Activated T-cell treated with anti-CD3 and anti-CD28 coated beads for 24 hours (primary cell): ENCODE measurements around the gene SLC30A2.
"Not testable (repeated sequence)": the region's sequence is repeated elsewhere in the genome, so short reads cannot be mapped to it uniquely, and the experiment has no call there.

ENCODE experiments used
- DNase-seq: peaks from one replicate; pipeline ENCODE4 v3.0.0-alpha.2; 2020; ENCODE audit warnings: low read depth

Gene SLC30A2, protein sequence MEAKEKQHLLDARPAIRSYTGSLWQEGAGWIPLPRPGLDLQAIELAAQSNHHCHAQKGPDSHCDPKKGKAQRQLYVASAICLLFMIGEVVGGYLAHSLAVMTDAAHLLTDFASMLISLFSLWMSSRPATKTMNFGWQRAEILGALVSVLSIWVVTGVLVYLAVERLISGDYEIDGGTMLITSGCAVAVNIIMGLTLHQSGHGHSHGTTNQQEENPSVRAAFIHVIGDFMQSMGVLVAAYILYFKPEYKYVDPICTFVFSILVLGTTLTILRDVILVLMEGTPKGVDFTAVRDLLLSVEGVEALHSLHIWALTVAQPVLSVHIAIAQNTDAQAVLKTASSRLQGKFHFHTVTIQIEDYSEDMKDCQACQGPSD

DNA sequence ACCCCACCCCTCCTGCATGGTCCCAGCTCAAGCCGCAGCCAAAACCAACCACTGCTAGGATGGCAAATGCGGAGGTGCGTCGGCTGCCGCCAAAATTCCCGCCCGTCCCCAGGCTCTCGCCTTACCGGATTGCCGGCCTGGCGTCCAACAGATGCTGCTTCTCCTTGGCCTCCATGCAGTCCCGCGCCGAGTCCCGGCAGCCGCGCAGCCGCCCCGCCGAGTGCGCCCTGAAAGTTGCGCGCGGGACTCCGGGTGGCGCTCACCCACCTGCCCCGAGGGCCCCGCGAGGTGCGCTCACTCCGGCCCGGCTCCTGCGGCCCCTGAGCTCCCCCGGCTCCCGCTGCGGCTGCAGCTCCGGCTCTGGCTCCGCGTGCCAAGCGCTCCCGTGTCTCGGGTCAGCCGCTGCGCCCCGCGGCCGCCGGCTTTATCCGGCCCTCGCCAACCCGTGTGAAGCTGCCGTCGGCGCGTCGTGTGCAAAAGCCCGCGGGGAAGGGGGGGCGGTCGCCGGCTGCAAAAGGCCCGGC is at the start of gene SLC30A2:
TSS of gene SLC30A2 (minus strand) at position 397 of the 524 bp plus-strand sequence. CDS start at position 175, 222 bp downstream.
- no peak for DNase-seq

DNA sequence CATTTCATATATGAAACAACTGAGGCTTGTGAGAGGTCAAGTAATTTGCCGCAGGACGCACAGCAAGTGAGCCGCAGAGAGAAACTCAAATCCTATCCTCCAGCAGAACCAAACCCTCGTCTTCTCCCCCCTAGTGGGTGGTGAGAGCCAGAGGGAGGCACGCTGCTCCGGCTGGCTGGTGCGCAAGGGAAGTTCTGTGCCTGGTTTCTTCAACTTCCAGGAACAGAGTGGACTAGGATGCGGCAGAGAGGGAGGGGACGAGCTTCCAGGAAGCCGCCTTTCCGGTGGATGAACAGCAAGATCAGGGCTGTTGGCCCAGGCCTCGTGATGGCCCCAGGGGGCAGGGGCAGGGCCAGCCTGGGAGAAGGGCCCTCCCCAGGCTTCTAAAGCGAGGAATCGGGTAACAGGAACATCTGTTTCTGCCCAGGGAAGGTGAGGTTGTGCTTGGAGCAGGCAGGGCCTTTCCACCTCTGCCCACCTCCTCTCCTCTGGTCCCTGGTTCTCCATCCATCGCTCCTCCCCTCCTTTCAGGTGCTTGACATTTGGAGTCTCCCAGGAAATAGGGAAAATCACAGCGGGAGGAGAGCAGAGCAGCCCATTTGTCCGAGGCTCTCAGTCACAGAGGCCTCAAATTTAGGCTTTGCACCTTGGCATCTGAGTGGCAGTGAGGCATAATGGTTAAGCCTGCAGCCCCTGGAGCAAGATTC is 48.9 kb upstream of the SLC30A2 start:
- DNase-seq: no peak

DNA sequence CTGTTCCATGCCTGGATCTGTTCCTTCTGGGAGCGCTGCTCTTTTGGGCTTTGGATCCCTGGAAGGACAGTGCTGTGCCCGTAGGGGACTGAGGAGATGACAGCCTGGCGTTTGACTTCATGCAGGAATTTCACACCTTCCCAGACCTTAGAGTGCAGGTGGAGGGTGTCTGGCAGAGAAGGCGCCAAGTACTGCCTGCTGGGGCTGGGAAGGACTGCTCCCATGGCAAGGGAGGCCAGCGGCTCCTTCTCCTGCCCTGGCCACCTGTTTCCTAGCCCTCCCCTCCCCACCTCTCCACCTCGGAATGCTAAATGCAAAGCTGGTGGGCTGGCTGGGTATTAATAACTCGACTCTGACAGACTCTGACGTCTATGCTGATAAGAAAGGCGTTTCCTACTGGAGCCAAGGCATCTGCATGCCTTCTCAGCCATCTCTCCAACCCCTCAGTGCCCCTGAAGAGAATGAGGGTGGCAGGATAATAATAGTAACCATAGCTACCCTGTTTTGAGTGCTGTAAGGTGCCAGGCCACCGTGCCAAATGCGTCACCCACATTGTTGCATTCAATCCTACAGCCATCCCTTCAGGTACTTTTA is 48.3 kb upstream of the SLC30A2 start:
- DNase-seq: no peak

DNA sequence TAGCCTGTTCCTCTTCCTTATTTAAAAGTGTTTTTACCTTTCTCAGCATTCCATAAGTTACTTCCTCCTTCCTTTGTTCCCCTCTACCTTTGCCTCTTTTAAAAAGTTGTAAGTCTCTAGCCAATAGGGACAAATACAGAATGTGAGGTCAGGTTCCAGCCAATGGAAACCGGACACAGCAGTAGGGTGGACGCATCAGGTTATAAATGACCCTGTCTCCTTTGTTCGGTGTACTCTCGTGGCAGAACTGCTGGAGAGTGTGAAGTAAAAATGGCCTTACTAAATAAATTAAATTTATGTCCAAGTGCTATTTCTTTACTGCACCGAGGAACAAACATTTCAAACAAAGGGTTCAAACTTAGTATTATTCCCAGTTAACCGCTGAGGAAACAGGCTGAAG is 47.7 kb upstream of the SLC30A2 start:
- not testable (repeated sequence) for DNase-seq

DNA sequence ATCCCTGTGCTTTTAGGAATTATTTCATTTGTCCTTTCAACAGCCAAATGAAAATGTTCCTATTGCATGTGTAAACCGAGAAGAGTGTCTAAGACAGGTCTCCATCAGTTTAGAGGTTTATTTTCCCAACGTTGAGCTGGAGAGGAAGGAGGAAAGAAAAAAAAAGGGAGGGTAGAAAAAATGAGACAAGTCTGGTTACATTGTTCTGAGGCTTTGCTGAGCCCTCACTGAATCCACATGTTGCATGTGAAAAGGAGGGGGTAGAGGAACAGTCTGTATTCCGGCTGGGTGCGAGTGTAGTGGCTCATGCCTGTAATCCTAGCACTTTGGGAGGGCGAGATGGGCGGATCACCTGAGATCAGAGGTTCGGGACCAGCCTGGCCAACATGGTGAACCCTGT is 46.5 kb upstream of the SLC30A2 start:
- DNase-seq: no peak

DNA sequence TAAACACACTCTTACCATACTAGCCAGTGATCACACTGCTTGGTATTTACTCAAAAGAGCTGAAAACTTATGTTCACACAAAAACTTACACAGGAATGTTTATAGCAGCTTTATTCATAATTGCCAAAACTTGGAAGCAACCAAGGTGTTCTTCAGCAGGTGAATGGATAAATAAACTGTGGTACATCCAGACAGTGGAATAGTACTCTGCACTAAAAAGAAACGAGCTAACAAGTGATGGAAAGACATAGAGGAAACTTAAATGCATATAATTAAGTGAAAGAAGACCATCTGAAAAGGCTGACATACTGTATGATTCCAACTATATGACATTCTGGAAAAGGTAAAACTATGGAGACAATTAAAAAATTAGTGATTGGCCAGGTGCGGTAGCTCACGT is 45.0 kb upstream of the SLC30A2 start:
- no peak for DNase-seq

DNA sequence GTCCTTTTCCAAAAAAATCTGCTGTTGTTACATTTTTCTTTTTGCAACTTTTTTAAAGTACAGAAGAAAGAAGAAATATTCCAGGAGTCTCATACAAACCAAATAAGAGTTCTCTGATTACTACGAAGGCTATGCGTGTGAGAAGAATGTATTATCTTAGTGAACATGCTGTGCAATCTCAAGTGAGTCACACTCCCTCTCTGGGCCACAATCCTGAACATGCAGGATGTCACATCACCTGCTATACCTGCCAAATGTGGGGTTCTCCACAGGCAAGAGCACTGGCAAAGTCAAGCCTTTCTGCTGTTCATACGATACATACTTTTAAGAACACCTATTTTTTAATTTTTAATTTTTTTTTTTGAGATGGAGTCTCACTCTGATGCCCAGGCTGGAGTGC is 43.2 kb upstream of the SLC30A2 start:
- no peak for DNase-seq

DNA sequence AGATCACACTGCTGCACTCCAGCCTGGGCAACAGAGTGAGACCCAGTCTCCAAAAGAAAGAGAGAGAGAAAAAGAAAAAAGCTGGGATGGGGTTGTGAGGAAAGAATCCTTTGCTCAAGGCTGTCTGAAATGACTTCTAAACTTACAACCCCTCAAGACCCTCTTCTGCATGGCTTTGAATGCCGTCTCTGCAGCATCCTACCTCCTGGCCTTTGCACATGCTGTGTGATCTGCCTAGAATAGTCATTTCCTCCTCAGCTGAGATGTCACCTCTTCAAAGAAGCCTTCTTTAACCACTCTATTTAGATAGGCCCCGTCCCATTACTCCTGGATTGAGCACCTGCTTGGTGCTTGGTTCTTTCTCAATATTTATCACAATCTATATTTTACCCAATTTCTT is 38.9 kb upstream of the SLC30A2 start:
- no peak for DNase-seq

DNA sequence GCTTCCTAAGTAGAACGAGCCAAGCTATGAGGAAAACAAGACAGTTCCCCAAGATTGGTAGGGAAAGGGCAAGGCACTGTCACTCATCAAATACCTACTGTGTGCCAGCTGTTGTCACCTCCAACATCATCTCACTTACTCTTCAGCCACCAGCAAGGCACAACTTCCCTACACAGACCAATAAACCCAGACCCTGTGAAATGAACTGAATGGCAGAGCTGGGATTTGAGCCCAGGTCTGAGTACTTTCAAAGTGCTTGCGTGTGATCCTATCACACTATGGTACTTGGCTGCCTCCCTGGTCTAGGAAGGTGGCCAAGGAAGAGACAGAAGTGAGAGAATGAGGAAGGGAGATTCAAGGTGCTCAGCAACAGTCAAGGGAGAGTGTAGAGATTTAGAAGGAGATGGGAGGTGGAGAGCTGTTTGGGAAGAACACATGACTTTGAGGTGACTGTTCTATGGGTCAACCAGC is 38.2 kb upstream of the SLC30A2 start:
- DNase-seq: no peak

DNA sequence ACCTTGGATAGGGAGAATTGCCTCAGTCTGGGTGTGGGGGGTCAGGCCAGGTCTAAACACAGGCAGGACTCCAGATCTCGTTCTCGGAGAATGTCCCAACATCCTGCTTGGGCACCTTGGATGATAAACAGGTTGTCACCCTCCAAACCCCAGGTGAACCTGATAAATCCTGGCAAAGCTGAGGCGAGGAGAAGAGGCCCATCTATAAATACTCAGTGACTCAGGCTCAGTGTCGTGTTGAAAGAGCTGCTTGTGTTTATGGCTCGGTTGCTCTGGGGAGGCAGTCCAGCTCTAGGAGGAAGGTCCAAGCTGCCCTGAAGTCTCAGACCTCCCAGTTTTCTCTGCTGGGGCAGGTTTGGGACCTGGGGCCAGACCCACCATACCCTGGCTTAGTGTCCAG is 37.3 kb upstream of the SLC30A2 start:
- DNase-seq: no peak

DNA sequence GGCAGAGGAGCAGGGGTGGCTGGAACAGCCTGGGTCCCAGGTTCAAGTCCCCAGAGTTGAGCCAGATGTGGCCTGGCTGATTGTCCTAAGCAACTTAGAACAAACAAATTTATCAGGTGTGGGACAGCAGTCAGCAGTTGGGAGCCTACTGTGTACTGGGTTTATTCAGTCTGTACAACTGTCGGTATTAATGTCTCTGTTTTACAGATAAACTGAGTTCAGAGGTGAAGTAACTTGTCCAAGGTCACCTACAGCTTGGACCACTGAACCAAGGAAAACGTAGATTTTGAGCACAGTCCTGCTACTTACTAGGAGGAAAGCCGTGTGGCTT is 36.1 kb upstream of the SLC30A2 start:
- DNase-seq: no peak

DNA sequence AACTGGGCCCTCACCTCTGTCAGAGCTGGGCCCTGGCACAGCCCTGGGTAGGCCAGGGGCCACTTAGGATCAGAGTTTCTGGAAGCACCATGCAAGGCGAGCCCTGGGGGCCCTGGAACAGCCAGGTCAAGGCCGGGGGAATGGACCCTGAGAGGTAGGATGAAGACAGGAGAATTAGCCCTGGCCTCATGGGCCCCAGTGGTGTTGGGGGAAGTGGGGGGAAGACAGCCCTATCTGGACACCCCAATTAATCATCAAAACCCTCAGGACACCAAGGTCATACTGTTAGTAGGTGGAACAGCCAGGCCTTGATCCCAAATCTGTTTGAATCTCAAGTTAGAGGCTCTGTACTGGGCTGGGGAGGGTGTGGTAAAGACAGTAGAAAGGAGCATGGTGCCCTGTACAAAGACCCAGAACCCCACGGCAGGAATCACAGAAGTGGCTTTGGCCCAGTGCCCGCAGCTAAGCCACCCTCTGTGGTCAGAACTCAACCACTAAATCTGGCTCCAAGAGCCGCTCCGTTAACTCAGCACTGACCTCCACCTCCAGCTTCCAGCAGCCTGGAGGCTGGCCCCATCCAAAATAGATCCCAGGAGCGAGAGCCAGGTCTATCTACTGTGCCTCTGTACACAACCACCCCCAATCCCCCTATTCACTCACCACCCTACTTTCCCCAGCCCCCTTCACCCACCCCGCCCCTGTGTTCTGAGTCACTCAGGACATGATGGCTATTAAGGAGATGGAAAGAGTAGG is 35.5 kb upstream of the SLC30A2 start:
- no peak for DNase-seq

DNA sequence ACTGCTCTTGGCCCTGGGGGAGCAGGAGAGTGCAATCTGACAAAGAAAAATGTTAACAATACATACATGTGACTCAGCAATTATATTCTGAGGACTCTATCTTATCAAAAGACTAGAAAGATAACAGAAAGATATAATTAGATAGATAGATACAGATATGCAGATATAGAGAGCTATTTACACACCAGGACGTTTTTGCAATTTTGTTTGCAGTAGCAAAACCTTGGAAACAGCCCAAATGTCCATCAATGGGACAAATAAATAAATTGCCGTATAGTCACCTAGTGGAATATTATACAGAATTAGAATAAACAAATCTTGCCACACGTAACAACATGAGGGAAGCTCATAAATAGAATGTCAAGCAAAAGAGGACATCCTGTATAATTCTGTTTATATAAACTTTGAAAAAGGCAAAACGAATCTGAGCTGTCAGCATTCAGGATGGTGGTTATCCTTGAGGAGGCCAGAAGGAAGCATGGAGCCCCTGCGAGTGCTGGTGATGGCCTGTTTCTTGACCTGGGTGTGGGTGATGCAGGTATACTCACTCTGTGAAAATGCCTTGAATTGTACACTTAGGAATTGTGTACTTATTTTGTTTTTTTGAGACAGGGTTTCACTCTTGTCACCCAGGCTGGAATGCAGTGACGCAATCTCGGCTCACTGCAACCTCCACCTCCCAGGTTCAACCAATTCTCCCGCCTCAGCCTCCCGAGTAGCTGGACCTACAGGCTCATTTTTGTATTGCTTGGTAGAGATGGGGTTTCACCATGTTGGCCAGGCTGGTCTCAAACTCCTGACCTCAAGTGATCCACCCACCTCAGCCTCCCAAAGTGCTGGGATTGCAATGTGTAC is 34.3 kb upstream of the SLC30A2 start:
- DNase-seq: no peak

DNA sequence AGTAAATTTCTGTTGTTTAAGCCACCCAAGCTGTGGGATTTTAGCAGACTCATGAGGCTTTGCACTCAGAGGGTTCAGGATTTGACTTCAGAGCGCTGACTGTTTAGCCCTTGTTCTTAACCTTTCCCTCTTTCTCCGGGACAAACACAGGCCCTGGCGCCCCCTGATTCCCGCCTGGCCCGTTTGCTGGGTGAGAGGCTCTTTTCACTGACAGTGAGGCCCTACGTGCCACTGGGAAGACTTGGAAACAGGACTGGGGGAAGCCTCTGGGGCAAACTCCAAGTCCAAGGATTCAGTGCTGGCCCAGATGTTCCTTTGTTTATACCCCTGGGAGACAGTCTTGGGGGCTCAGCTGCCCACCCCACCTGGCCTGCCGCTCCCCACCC is 33.3 kb upstream of the SLC30A2 start:
- no peak for DNase-seq

DNA sequence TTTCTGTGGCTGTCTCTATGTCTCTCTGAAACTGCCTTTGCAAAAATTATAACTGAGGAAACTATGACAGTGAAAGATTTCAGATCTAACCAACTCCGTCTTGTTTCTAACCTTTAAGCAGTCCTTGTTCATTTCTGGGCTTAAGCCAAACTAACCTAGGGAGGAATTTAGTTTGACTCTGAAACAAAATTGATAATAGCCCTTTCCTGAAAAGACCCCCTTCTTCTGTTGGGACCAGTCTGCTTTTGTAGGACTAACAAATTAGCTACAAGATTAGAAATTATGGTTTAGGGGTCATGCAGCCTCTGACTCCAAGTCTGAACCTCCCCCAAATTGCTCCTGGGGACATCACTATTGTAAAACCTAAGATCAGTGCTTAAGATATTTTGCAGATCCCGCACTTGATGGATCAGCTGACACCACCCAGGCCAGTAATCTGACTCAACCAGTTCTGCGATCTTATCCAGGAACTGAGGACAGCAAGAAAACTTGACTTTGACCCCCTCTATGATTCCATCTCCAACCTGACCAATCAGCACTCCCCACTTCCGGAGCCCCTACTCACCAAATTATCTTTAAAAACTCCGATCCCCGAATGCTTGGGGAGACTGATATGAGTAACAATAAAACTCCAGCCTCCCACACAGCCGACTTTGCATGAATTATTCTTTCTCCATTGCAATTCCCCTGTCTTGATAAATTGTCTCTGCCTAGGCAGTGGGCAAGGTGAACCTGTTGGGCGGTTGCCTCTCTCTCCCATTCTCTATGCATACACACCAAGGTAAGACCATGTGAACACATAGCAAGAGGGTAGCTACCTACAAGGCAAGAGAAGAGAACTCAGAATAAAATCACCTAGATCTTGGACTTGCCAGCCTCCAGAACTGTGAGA is 32.6 kb upstream of the SLC30A2 start:
- no peak for DNase-seq

DNA sequence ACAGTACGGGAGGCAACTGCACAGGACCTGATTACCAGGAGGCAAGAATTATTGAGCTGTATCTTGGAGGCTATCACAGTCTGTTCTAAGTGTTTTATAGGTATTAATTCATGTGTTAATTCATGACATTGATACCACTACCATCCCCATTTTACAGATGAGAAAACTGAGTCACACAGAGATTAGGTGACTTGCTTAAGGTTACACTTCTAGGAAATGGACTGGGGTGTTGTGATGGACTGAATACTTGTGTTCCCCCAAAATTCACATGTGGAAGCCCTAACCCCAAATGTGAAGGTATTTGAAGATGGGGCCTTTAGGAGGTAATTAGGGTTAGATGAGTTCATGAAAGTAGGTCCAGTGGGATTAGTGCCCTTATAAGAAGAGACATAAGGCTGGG is 31.6 kb upstream of the SLC30A2 start:
- no peak for DNase-seq

DNA sequence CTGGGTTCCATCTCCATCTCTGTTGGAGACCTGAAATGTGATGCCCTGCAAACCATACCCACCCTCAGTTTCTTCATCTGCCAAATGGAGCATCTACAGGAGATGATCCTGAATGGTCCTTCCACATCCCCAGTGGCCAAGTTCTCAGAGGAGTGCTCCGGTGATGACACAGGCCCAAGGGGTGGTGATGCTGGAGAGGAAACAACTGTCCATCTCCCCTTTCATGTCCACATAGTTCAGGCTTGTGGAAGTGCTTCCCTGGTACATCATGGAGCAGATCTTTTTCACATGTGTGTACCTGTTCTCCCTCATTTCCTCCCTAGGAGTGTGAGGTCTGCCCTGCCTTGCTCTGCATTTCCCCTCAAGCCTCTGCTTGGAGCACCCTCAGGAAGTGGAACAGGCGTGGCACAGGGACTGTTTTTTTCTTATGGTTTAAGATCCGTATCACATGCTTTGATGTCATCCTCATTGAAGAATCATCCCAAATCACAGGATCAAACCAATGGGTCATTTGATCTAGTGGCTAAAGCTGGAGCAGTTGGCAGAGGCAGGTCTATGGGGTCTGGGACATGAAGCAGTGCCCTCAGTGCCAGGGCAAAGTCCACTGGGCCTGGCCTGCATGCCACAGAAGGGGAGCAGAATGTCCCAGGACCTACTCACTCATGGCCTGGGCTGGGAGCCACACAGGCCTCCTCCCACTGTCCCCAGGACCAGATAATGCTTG is 29.7 kb upstream of the SLC30A2 start:
- DNase-seq: no peak

DNA sequence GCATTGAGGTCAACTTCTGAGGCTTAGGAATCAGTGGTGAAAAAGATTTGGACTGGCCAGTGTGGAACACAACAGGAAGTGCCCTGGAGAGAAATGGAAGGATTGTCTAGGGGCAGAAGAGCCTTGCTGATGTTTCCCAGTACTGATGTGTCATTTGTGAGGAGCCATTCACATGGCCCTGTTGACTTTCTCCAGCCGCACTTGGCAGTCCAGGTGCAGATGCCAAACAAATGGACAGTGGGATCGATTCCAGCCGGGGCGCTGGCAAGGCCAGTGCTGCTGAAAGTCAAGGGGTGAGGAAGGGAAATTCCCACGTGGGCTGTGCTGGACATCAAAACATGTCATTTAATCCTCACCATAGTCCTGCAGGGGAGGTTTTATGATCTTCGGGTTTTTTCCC is 26.4 kb upstream of the SLC30A2 start:
- DNase-seq: no peak

DNA sequence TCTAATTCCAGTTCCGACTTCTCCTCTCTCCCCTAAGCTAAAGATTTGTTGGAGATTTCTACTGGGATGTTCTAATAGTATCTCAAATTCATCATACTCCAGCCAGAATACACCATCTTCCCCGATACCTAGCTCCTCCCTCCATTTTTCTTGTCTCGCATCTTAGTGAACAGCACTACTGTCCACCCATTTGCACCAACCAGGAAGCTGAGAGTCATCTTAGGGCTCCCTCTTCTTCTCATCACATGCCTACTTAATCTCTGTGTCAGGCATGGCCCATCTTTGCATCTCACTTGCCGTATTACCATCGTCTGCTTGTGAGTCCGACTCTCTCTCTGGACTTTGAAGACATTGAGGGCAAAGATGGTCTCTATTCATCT is 25.0 kb upstream of the SLC30A2 start:
- no peak for DNase-seq
